ENCODE data around the gene FABP7. TPM values are rescaled to one million over a fixed set of nuclear protein-coding genes. Genes with fewer than 3 reads are reported as not detected.

FABP7 gene
- total RNA-seq, 1 experiment from 2014 or later: not detected

GRCh38 chr6:122751326-122751725 is 28.2 kb upstream of the FABP7 start (continued):
- TF ChIP-seq REST (IDR thresholded peaks at IDR 0.05; ENCODE audit: low read depth): no peak
- TF ChIP-seq JUND (IDR thresholded peaks at IDR 0.05): no peak
- TF ChIP-seq EGR1 (IDR thresholded peaks at IDR 0.05; ENCODE audit: low read depth): no peak
- no peak for TF ChIP-seq ZFX (IDR thresholded peaks at IDR 0.05)
- TF ChIP-seq POLR2AphosphoS5 (IDR thresholded peaks at IDR 0.05; ENCODE audit: low read depth, low read length): no peak
- no peak for TF ChIP-seq CBX3 (IDR thresholded peaks at IDR 0.05; ENCODE audit: low read depth)
- no peak for TF ChIP-seq FOSL1 (IDR thresholded peaks at IDR 0.05; ENCODE audit: low read depth)
- TF ChIP-seq SP1 (IDR thresholded peaks at IDR 0.05; ENCODE audit: low read depth): no peak
- no peak for TF ChIP-seq SRF (IDR thresholded peaks at IDR 0.05; ENCODE audit: low read depth)

GRCh38 chr6:122752459-122752858 is 27.1 kb upstream of the FABP7 start:
- DNase-seq (ENCODE audit: low read depth, low spot score) (no peak), ATAC-seq (no peak)
- Histone ChIP-seq H3K4me1 (ENCODE audit: control insufficient read depth in 1 of 2, insufficient read depth in 2 of 2, low read length in 2 of 2) (no peaks in the 10 kb centered on the region), H4K20me1 (ENCODE audit: insufficient read depth) (no peaks in the 10 kb centered on the region), H3K9me3 (ENCODE audit: control insufficient read depth in 1 of 2, insufficient read depth in 1 of 2, low read depth in 1 of 2, low read length in 2 of 2) (no peaks in the 10 kb centered on the region), H3K9ac (ENCODE audit: low read length) (no peak overlapping the region), H3K9me2 (ENCODE audit: insufficient read depth) (no peaks in the 10 kb centered on the region), H2AFZ (ENCODE audit: low read depth, low read length, poor library complexity, severe bottlenecking) (no peak overlapping the region), H3K79me2 (ENCODE audit: insufficient read depth, low read length) (no peaks in the 10 kb centered on the region), H3K27ac (ENCODE audit: low read depth, low read length) (no peak overlapping the region), H3K27me3 (ENCODE audit: insufficient read depth, low read length) (no peaks in the 10 kb centered on the region), H3K4me3 (replicated peaks in 1 of 2; ENCODE audit: low read depth in 1 of 2, low read length in 2 of 2) (no peak overlapping the region), H3K4me2 (ENCODE audit: low read length) (no peak overlapping the region), H3K36me3 (ENCODE audit: control insufficient read depth in 1 of 2, insufficient read depth in 2 of 2, low read length in 2 of 2) (no peaks in the 10 kb centered on the region)
- TF ChIP-seq ATF3 (IDR thresholded peaks at IDR 0.05): no peak
- no peak for TF ChIP-seq CBX3 (IDR thresholded peaks at IDR 0.05; ENCODE audit: low read depth)
- intact Hi-C loops (cut with micrococcal nuclease): no loop called here
- POLR2A ChIA-PET: no interaction called here
- BruUV-seq (replicated peaks): no TSS peak
- RAD21 ChIA-PET (ENCODE audit: low non-redundant PET in 1 of 2, low total read pairs in 2 of 2, uncharacterized antibody in 2 of 2, unreplicated experiment in 2 of 2): no interaction called here
- CTCF ChIA-PET: no interaction called here
